Keratinocyte (primary cell): ENCODE results near the gene FREM2. TPM values are rescaled to one million over a fixed set of nuclear protein-coding genes. Genes with fewer than 3 reads are reported as not detected.

Experiments
- DNase-seq: peaks from one replicate; pipeline ENCODE4 v3.0.0-alpha.2; 2011; ENCODE audit warnings: low read depth, missing footprints, low spot score
- FAIRE-seq: peaks from 2 replicates; lab custom pipeline; 2011; peaks lifted over from hg19 to GRCh38; lab: Jason Lieb, UNC
- H2AFZ ChIP-seq: 2 replicates; pipeline ENCODE4 v1.6.0; 2012; ENCODE audit warnings: low read length, control low read depth, inconsistent platforms; ENCODE audit not compliant: control insufficient read depth
- H3K27ac ChIP-seq: 2 replicates; pipeline ENCODE4 v1.5.1; 2011; ENCODE audit warnings: low read length; ENCODE audit not compliant: control insufficient read depth, insufficient read depth
- H3K27me3 ChIP-seq: 3 replicates; pipeline ENCODE4 v1.6.0; 2011; ENCODE audit warnings: low read length; ENCODE audit not compliant: control insufficient read depth, insufficient read depth; ENCODE audit errors: extremely low read depth
- H3K36me3 ChIP-seq, 2 experiments: 2 replicates in 1 of 2; 3 replicates in 1 of 2; pipeline ENCODE4 v1.5.1; 2011; ENCODE audit warnings: low read length in 2 of 2, mild to moderate bottlenecking in 1 of 2; ENCODE audit not compliant: control insufficient read depth in 2 of 2, insufficient read depth in 2 of 2; ENCODE audit errors: extremely low read depth in 1 of 2
- H3K4me1 ChIP-seq: 3 replicates; pipeline ENCODE4 v1.5.1; 2011; ENCODE audit warnings: low read length; ENCODE audit not compliant: control insufficient read depth, insufficient read depth; ENCODE audit errors: extremely low read depth
- H3K4me2 ChIP-seq: 3 replicates; pipeline ENCODE4 v1.6.0; 2011; ENCODE audit warnings: low read depth, low read length; ENCODE audit not compliant: control insufficient read depth, insufficient read depth; ENCODE audit errors: extremely low read depth
- H3K4me3 ChIP-seq, 3 experiments: fragments of 200-600 bp in 1 of 3; sonication (generic) in 1 of 3; 2 replicates in 2 of 3; 3 replicates in 1 of 3; pipeline ENCODE4 v1.5.1; 2011 to 2016; ENCODE audit warnings: low read length in 3 of 3, mild to moderate bottlenecking in 3 of 3, control low read depth in 2 of 3, inconsistent platforms in 1 of 3, low read depth in 1 of 3, mixed read lengths in 1 of 3, mixed run types in 1 of 3, moderate library complexity in 1 of 3; ENCODE audit not compliant: control insufficient read depth in 2 of 3, insufficient read depth in 2 of 3; ENCODE audit errors: extremely low read depth in 1 of 3
- H3K79me2 ChIP-seq: 2 replicates; pipeline ENCODE4 v1.6.0; 2012; ENCODE audit warnings: low read length; ENCODE audit not compliant: control insufficient read depth, insufficient read depth
- H3K9ac ChIP-seq: 3 replicates; pipeline ENCODE4 v1.6.0; 2011; ENCODE audit warnings: low read length; ENCODE audit not compliant: control insufficient read depth, insufficient read depth; ENCODE audit errors: extremely low read depth
- H3K9me1 ChIP-seq: 3 replicates; pipeline ENCODE4 v1.6.0; 2011; ENCODE audit warnings: low read length; ENCODE audit not compliant: control insufficient read depth, insufficient read depth; ENCODE audit errors: extremely low read depth
- H3K9me3 ChIP-seq: 2 replicates; pipeline ENCODE4 v1.5.1; 2012; ENCODE audit warnings: low read depth, low read length; ENCODE audit not compliant: control insufficient read depth
- H4K20me1 ChIP-seq: 3 replicates; pipeline ENCODE4 v1.6.0; 2011; ENCODE audit warnings: low read length; ENCODE audit not compliant: control insufficient read depth, insufficient read depth; ENCODE audit errors: extremely low read depth
- EZH2 ChIP-seq: IDR thresholded peaks from one replicate; pipeline ENCODE4 v1.6.1; 2012; ENCODE audit warnings: inconsistent platforms, mild to moderate bottlenecking, low read length, moderate library complexity
- dilution Hi-C: fragments of 300-500 bp; cut with MboI; formaldehyde crosslinking; loops from one replicate; pipeline ENCODE4 v1.7.0; 2020; ENCODE audit warnings: low sequenced_read_pairs; ENCODE audit not compliant: extremely low pct_ligation_motif_present
- polyA plus RNA-seq, 5 experiments: library from polyadenylated mRNA; depleted of rRNA in 3 of 5; stranded (reverse) in 3 of 5; stranded (forward) in 1 of 5; unstranded in 1 of 5; fragments of >200 nt; gene quantifications; 1 replicate in 1 of 5; 2 replicates in 3 of 5; 3 replicates in 1 of 5; pipeline versions ENCODE4 v1.2.1 to v1.2.3, GENCODE V29; 2011 to 2012; ENCODE audit warnings: missing spikeins in 2 of 5, low read depth in 1 of 5, low replicate concordance in 1 of 5
- TF ChIP-seq, protein P1 (sequence below), 3 experiments: IDR thresholded peaks in 1 of 3; conservative IDR thresholded peaks in 1 of 3; optimal IDR thresholded peaks in 1 of 3; 2 replicates in 2 of 3; 3 replicates in 1 of 3; pipeline versions ENCODE3 to v1.5.1; 2011; ENCODE audit warnings: low read length in 3 of 3, mild to moderate bottlenecking in 3 of 3, moderate library complexity in 2 of 3, control low read depth in 1 of 3, inconsistent platforms in 1 of 3; ENCODE audit not compliant: insufficient read depth in 2 of 3; ENCODE audit errors: extremely low read depth in 1 of 3

Gene FREM2
- polyA plus RNA-seq, 1 donor (not counting 4 experiments of a cell fraction or from before 2014, with no cell fraction given), result 0.01 TPM

DNA sequence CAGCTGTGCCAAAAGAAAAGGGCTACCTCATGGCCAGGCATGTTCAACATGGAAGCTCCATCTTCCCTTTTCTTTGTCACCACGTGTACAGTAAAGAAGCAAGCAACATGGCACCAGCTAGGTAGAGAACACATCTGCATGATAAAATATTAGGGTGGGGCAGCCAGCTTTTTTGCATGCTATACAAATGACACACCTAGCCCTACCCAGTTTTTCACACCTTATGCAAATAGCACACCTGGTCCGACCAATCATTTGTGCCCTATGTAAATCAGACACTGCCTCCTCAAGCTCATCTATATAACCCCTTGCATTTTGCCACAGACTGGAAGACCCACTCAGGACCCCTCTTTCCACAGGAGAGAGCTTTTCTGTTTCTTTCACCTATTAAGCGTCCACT is 218.2 kb downstream of the FREM2 start:
- Histone ChIP-seq H4K20me1 (no peaks in the 10 kb centered on the region), H3K4me2 (peak overlapping the region; percentile 54), H3K4me1 (peaks cover 29% of the 10 kb centered on the region), H3K79me2 (no peaks in the 10 kb centered on the region), H2AFZ (peak overlapping the region; percentile 59), H3K9me1 (no peaks in the 10 kb centered on the region), H3K9ac (no peak overlapping the region), H3K36me3 (no peaks in the 10 kb centered on the region), H3K27ac (peak overlapping the region; percentile 17), H3K9me3 (no peaks in the 10 kb centered on the region), H3K4me3 (no peak overlapping the region), H3K27me3 (no peaks in the 10 kb centered on the region)
- FAIRE-seq (no peak), DNase-seq (no peak)
- dilution Hi-C loops, result no loop called here
- no peak for TF ChIP-seq EZH2
- TF ChIP-seq, protein P1, sequence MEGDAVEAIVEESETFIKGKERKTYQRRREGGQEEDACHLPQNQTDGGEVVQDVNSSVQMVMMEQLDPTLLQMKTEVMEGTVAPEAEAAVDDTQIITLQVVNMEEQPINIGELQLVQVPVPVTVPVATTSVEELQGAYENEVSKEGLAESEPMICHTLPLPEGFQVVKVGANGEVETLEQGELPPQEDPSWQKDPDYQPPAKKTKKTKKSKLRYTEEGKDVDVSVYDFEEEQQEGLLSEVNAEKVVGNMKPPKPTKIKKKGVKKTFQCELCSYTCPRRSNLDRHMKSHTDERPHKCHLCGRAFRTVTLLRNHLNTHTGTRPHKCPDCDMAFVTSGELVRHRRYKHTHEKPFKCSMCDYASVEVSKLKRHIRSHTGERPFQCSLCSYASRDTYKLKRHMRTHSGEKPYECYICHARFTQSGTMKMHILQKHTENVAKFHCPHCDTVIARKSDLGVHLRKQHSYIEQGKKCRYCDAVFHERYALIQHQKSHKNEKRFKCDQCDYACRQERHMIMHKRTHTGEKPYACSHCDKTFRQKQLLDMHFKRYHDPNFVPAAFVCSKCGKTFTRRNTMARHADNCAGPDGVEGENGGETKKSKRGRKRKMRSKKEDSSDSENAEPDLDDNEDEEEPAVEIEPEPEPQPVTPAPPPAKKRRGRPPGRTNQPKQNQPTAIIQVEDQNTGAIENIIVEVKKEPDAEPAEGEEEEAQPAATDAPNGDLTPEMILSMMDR (optimal IDR thresholded peaks at IDR 0.05 in 1 of 3, IDR thresholded peaks at IDR 0.05 in 1 of 3, conservative IDR thresholded peaks at IDR 0.05 in 1 of 3; ENCODE audit: extremely low read depth in 1 of 3, insufficient read depth in 2 of 3, low read length in 3 of 3), result no peak

GRCh38 chr13:38905861-38906260 is 219.0 kb downstream of the FREM2 start:
- no peak overlapping the region for H3K9ac ChIP-seq
- no peaks in the 10 kb centered on the region for H3K36me3 ChIP-seq
- FAIRE-seq (peak; percentile 97), DNase-seq (peak; percentile 58)
- H3K4me1 ChIP-seq, result peaks cover 29% of the 10 kb centered on the region
- peak overlapping the region; percentile 54 for H3K4me2 ChIP-seq
- H3K79me2 ChIP-seq, result no peaks in the 10 kb centered on the region
- H4K20me1 ChIP-seq, result no peaks in the 10 kb centered on the region
- H3K9me3 ChIP-seq, result no peaks in the 10 kb centered on the region
- dilution Hi-C loops, result no loop called here
- H3K27me3 ChIP-seq, result no peaks in the 10 kb centered on the region
- H3K4me3 ChIP-seq, result peak overlapping the region in 1 of 3 experiments; percentile 25
- H3K9me1 ChIP-seq, result no peaks in the 10 kb centered on the region
- H3K27ac ChIP-seq, result peak overlapping the region; percentile 17
- TF ChIP-seq EZH2, result no peak
- TF ChIP-seq, protein P1 (optimal IDR thresholded peaks at IDR 0.05 in 1 of 3, IDR thresholded peaks at IDR 0.05 in 1 of 3, conservative IDR thresholded peaks at IDR 0.05 in 1 of 3; ENCODE audit: extremely low read depth in 1 of 3, insufficient read depth in 2 of 3, low read length in 3 of 3), result no peak
- no peak overlapping the region for H2AFZ ChIP-seq
